SK-N-SH treated with all-trans-retinoic acid at 6 μM for 48 hours (cell line): ENCODE data around the gene SRM.

Source experiments
- ATAC-seq: fragments of 200-7000 bp; cut with Tn5 transposase; 3 replicates; pipeline ENCODE4 v1.9.1; 2020; ENCODE audit warnings: mild to moderate bottlenecking, moderate library complexity
- ARNTL ChIP-seq: fragments of 450-650 bp; formaldehyde crosslinking; IDR thresholded peaks from 2 replicates; pipeline ENCODE4 v1.5.0; 2020; ENCODE audit warnings: low read depth, mild to moderate bottlenecking, moderate library complexity, borderline replicate concordance
- BACH2 ChIP-seq: fragments of 250-450 bp; sonication (Bioruptor Pico); IDR thresholded peaks from 2 replicates; pipeline ENCODE4 v1.9.0; 2021; ENCODE audit warnings: mild to moderate bottlenecking, borderline replicate concordance
- CREB5 ChIP-seq: fragments of 250-450 bp; sonication (Bioruptor Pico); IDR thresholded peaks from 2 replicates; pipeline ENCODE4 v1.5.1; 2020; ENCODE audit warnings: low read depth, mild to moderate bottlenecking, moderate library complexity
- CSDC2 ChIP-seq: fragments of 250-450 bp; sonication (Bioruptor Pico); IDR thresholded peaks from 2 replicates; pipeline ENCODE4 v1.5.0; 2020; ENCODE audit warnings: mild to moderate bottlenecking, moderate library complexity
- CSRNP3 ChIP-seq: fragments of 250-450 bp; sonication (Bioruptor Pico); IDR thresholded peaks from 2 replicates; pipeline ENCODE4 v1.5.1; 2021; ENCODE audit warnings: mild to moderate bottlenecking, moderate library complexity
- ESRRG ChIP-seq: fragments of 250-450 bp; sonication (Bioruptor Pico); IDR thresholded peaks from 2 replicates; pipeline ENCODE4 v1.6.1; 2021; ENCODE audit warnings: mild to moderate bottlenecking
- GLIS3 ChIP-seq: fragments of 250-450 bp; sonication (Bioruptor Pico); IDR thresholded peaks from 2 replicates; pipeline ENCODE4 v1.5.0; 2020; ENCODE audit warnings: mild to moderate bottlenecking, moderate library complexity
- ISL1 ChIP-seq: fragments of 250-450 bp; sonication (Bioruptor Pico); IDR thresholded peaks from 2 replicates; pipeline ENCODE4 v2.1.2; 2022; ENCODE audit warnings: mild to moderate bottlenecking, moderate library complexity
- OSR1 ChIP-seq: fragments of 250-450 bp; sonication (Bioruptor Pico); IDR thresholded peaks from 2 replicates; pipeline ENCODE4 v1.8.0; 2022; ENCODE audit warnings: moderate library complexity, mild to moderate bottlenecking, inconsistent platforms
- PATZ1 ChIP-seq: fragments of 250-450 bp; sonication (Bioruptor Pico); IDR thresholded peaks from 2 replicates; pipeline ENCODE4 v1.8.0; 2020; ENCODE audit warnings: mild to moderate bottlenecking, moderate library complexity, borderline replicate concordance
- POU6F1 ChIP-seq: fragments of 250-450 bp; sonication (Bioruptor Pico); IDR thresholded peaks from 2 replicates; pipeline ENCODE4 v1.8.0; 2021; ENCODE audit warnings: low read depth, mild to moderate bottlenecking, moderate library complexity, borderline replicate concordance
- PPARA ChIP-seq: fragments of 250-450 bp; sonication (Bioruptor Pico); IDR thresholded peaks from 2 replicates; pipeline ENCODE4 v1.5.0; 2020; ENCODE audit warnings: mild to moderate bottlenecking, borderline replicate concordance
- RARB ChIP-seq: fragments of 250-450 bp; sonication (Bioruptor Pico); IDR thresholded peaks from 2 replicates; pipeline ENCODE4 v1.8.0; 2021; ENCODE audit warnings: mild to moderate bottlenecking, moderate library complexity
- SNAI2 ChIP-seq: fragments of 250-450 bp; sonication (Bioruptor Pico); IDR thresholded peaks from 2 replicates; pipeline ENCODE4 v1.5.0; 2020; ENCODE audit warnings: mild to moderate bottlenecking, moderate library complexity
- TCF4 ChIP-seq: fragments of 250-450 bp; sonication (Bioruptor Pico); IDR thresholded peaks from 2 replicates; pipeline ENCODE4 v1.8.0; 2021; ENCODE audit warnings: mild to moderate bottlenecking, moderate library complexity, borderline replicate concordance
- TOX ChIP-seq: fragments of 250-450 bp; sonication (Bioruptor Pico); IDR thresholded peaks from 2 replicates; pipeline ENCODE4 v1.8.0; 2021; ENCODE audit warnings: mild to moderate bottlenecking, moderate library complexity, borderline replicate concordance
- TSHZ2 ChIP-seq: fragments of 250-450 bp; sonication (Bioruptor Pico); IDR thresholded peaks from 2 replicates; pipeline ENCODE4 v1.5.0; 2020; ENCODE audit warnings: mild to moderate bottlenecking, moderate library complexity
- ZC3H10 ChIP-seq: fragments of 250-450 bp; sonication (Bioruptor Pico); IDR thresholded peaks from 2 replicates; pipeline ENCODE4 v1.5.1; 2021; ENCODE audit warnings: mild to moderate bottlenecking, moderate library complexity
- ZFP30 ChIP-seq: fragments of 450-650 bp; formaldehyde crosslinking; IDR thresholded peaks from 2 replicates; pipeline ENCODE4 v1.5.0; 2022; ENCODE audit warnings: mild to moderate bottlenecking, moderate library complexity
- ZNF565 ChIP-seq: fragments of 450-650 bp; formaldehyde crosslinking; conservative IDR thresholded peaks from 2 replicates; pipeline ENCODE4 v1.5.0; 2020; ENCODE audit warnings: low read depth, mild to moderate bottlenecking, moderate library complexity
- ZNF70 ChIP-seq: fragments of 450-650 bp; formaldehyde crosslinking; IDR thresholded peaks from 2 replicates; pipeline ENCODE4 v1.5.0; 2020; ENCODE audit warnings: mild to moderate bottlenecking, moderate library complexity
- ZNF8 ChIP-seq: fragments of 450-650 bp; formaldehyde crosslinking; IDR thresholded peaks from 2 replicates; pipeline ENCODE4 v1.5.0; 2020; ENCODE audit warnings: mild to moderate bottlenecking, moderate library complexity

SRM gene

GRCh38 chr1:11046625-11047365 is 13.0 kb downstream of the SRM start, which contains the start of gene MASP2:
TSS of gene MASP2 (minus strand) at chr1:11047239. CDS start at chr1:11047207, 32 bp downstream.
- ATAC-seq, result no peak
- no peak for TF ChIP-seq GLIS3 (CRISPR knock-in tag)
- no peak for TF ChIP-seq SNAI2 (CRISPR knock-in tag)
- TF ChIP-seq ZNF8 (CRISPR knock-in tag), result no peak
- no peak for TF ChIP-seq ZNF70 (CRISPR knock-in tag)
- TF ChIP-seq TOX (CRISPR knock-in tag), result no peak
- no peak for TF ChIP-seq BACH2 (CRISPR knock-in tag)
- TF ChIP-seq ZC3H10 (CRISPR knock-in tag), result no peak
- TF ChIP-seq, all 23 proteins: peak for 0

- no peak for ATAC-seq
- TF ChIP-seq ZNF8 (CRISPR knock-in tag) (no peak), PATZ1 (no peak), ZNF70 (CRISPR knock-in tag) (no peak), TSHZ2 (CRISPR knock-in tag) (no peak), ZFP30 (CRISPR knock-in tag) (no peak), ZC3H10 (CRISPR knock-in tag) (no peak), OSR1 (no peak), ESRRG (CRISPR knock-in tag) (no peak), CSDC2 (CRISPR knock-in tag) (no peak), ARNTL (no peak)
These were observed 13.6 kb downstream of the SRM start for GRCh38 chr1:11046270-11046566.

GRCh38 chr1:11045428-11046269 is 14.2 kb downstream of the SRM start:
- ATAC-seq, result peak; percentile 42
- TF ChIP-seq ISL1, result no peak
- TF ChIP-seq ZNF8 (CRISPR knock-in tag), result no peak
- TF ChIP-seq TCF4 (CRISPR knock-in tag), result no peak
- no peak for TF ChIP-seq TOX (CRISPR knock-in tag)
- TF ChIP-seq CSDC2 (CRISPR knock-in tag), result no peak
- TF ChIP-seq SNAI2 (CRISPR knock-in tag), result no peak
- TF ChIP-seq CREB5 (CRISPR knock-in tag), result no peak
- TF ChIP-seq RARB, result no peak
- TF ChIP-seq ZFP30 (CRISPR knock-in tag), result no peak
- TF ChIP-seq ZC3H10 (CRISPR knock-in tag), result no peak
- no peak for TF ChIP-seq ARNTL
- no peak for TF ChIP-seq POU6F1 (CRISPR knock-in tag)
- no peak for TF ChIP-seq ESRRG (CRISPR knock-in tag)
- TF ChIP-seq CSRNP3 (CRISPR knock-in tag), result no peak
- TF ChIP-seq ZNF565, result no peak
- no peak for TF ChIP-seq ZNF70 (CRISPR knock-in tag)
- TF ChIP-seq TSHZ2 (CRISPR knock-in tag), result no peak
- TF ChIP-seq PPARA (CRISPR knock-in tag), result no peak
